Activated CD4-positive, alpha-beta T cell treated with anti-CD3 and anti-CD28 coated beads for 1 hour (primary cell): ENCODE results near the gene NFIC.

Experiments
- DNase-seq: peaks from one replicate; pipeline ENCODE4 v3.0.0-alpha.2; 2020

The NFIC gene

GRCh38 chr19:3515891-3516422 lies 149.6 kb downstream of the NFIC start:
- no peak for DNase-seq

- DNase-seq = no peak
Observed at GRCh38 chr19:3516675-3517207, 150.4 kb downstream of the NFIC start.

DNA sequence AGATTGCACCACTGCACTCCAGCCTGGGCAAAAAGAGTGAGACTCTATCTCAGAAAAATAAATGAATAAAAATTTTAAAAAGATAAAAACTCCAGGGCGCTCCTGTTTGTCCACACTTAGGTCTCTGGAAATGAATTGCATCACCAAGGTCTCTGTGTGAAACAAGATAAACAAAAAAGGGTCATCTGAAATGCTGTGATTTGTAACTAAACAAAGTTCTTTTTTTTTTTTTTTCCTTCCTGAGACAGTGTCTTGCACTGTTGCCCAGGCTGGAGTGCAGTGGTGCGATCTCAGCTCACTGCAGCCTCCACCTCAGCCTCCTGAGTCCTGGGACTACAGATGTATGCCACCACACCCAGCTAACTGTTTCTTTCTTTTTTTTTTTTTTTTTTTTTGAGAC lies 151.3 kb downstream of the NFIC start:
- DNase-seq = no peak

DNA sequence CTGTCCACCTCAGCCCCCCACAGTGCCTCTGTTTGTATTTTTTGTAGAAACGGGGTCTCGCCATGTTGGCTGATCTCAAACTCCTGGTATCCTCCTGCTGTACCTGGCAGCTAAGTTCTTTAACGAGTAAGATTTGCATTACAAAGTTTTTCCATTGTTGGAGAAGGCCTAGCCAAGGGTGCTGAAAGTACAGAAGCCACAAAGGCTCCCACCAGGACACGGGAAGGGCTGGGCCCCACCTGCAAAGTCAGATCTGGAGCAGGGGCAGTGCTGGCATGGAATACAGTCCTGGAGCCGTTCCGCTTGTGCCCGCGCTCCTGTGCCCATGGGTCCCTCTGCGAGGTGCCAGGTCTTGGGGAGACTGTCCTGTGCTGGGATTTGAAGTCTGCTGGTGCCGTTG lies 151.9 kb downstream of the NFIC start:
- no peak for DNase-seq

GRCh38 chr19:3518659-3519058 lies 152.3 kb downstream of the NFIC start:
- DNase-seq = no peak
